Coronary artery (tissue), 2 donors: Measurements from ENCODE around the gene UBE2H.

Experiments used
- DNase-seq: peaks from one replicate; pipeline ENCODE4 v3.0.0-alpha.2; 2017; ENCODE audit warnings: low spot score
- H3K27ac ChIP-seq, 2 donors: fragments of 200-600 bp; sonication (generic); one replicate each; pipeline ENCODE4 v1.5.1; 2016 to 2019
- H3K4me3 ChIP-seq: fragments of 200-600 bp; sonication (generic); 2 replicates; pipeline ENCODE4 v1.5.1; 2016; ENCODE audit warnings: mild to moderate bottlenecking, moderate library complexity
- CTCF ChIP-seq: fragments of 200-600 bp; sonication (generic); IDR thresholded peaks from one replicate; pipeline ENCODE4 v1.5.1; 2019; ENCODE audit warnings: antibody characterized with exemption

UBE2H gene

GRCh38 chr7:129845178-129845971 lies 107.4 kb downstream of the UBE2H start:
- TF ChIP-seq CTCF = no peak
- Histone ChIP-seq H3K4me3 (no peak overlapping the region), H3K27ac (peak overlapping the region; percentile 48 to 54)
- no peak for DNase-seq

GRCh38 chr7:129843978-129844840 lies 108.6 kb downstream of the UBE2H start:
- Histone ChIP-seq H3K27ac (no peak overlapping the region), H3K4me3 (no peak overlapping the region)
- TF ChIP-seq CTCF = no peak
- DNase-seq = no peak

- H3K4me3 ChIP-seq = no peak overlapping the region
- no peak for TF ChIP-seq CTCF
- no peak for DNase-seq
- no peak overlapping the region for H3K27ac ChIP-seq
These were observed 109.3 kb downstream of the UBE2H start for GRCh38 chr7:129843365-129843898.

- Histone ChIP-seq H3K4me3 (no peak overlapping the region), H3K27ac (peak overlapping the region in 1 of 2 donors; percentile 56)
- no peak for DNase-seq
- TF ChIP-seq CTCF = no peak
These were observed 111.3 kb downstream of the UBE2H start for GRCh38 chr7:129841465-129841864.

- Histone ChIP-seq H3K27ac (peak overlapping the region in 1 of 2 donors; percentile 56), H3K4me3 (peak overlapping the region; percentile 19)
- DNase-seq = no peak
- TF ChIP-seq CTCF = no peak
These were observed 112.0 kb downstream of the UBE2H start for GRCh38 chr7:129840757-129841156.

GRCh38 chr7:129836983-129837382 lies 115.8 kb downstream of the UBE2H start:
- no peak for TF ChIP-seq CTCF
- no peak overlapping the region for H3K4me3 ChIP-seq
- no peak for DNase-seq
- H3K27ac ChIP-seq = no peak overlapping the region
